HG02798 (cell line): Measurements from ENCODE around the gene GINS3.

Experiments used
- ATAC-seq: cut with Tn5 transposase; IDR thresholded peaks from one replicate; pipeline ENCODE4 v1.9.1; 2021; ENCODE audit warnings: mild to moderate bottlenecking; ENCODE audit not compliant: unreplicated experiment, poor library complexity

GINS3 gene

GRCh38 chr16:58392215-58393137, at the start of gene GINS3:
Gene GINS3, plus strand, starts transcription at chr16:58392471. Its CDS starts 131 bp downstream, at chr16:58392602.
- ATAC-seq = peak; percentile 96

DNA sequence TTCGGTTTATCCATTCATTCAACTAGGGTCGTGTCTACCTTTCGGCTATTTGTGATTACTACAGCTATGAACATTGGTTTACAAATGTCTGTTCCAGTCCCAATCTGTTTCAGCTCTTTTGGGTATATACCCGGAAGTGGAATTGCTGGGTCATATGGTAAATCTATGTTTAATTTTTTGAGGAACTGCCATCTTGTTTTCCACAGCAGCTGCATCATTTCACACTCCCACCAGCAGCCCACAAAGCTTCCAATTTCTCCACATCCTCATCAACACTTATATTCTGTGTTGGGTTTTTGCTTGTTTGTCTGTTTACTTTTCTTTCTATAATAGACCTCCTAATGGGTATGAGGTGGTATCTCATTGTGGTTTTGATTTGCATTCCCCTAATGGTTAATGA, 48.7 kb upstream of the GINS3 start:
- no peak for ATAC-seq

- no peak for ATAC-seq
Measured at GRCh38 chr16:58345574-58346354, 46.5 kb upstream of the GINS3 start.

GRCh38 chr16:58346831-58347371, 45.4 kb upstream of the GINS3 start:
- ATAC-seq = no peak

- no peak for ATAC-seq
Measured at GRCh38 chr16:58348986-58349385, 43.3 kb upstream of the GINS3 start.

- no peak for ATAC-seq
Measured at GRCh38 chr16:58352690-58353089, 39.6 kb upstream of the GINS3 start.

DNA sequence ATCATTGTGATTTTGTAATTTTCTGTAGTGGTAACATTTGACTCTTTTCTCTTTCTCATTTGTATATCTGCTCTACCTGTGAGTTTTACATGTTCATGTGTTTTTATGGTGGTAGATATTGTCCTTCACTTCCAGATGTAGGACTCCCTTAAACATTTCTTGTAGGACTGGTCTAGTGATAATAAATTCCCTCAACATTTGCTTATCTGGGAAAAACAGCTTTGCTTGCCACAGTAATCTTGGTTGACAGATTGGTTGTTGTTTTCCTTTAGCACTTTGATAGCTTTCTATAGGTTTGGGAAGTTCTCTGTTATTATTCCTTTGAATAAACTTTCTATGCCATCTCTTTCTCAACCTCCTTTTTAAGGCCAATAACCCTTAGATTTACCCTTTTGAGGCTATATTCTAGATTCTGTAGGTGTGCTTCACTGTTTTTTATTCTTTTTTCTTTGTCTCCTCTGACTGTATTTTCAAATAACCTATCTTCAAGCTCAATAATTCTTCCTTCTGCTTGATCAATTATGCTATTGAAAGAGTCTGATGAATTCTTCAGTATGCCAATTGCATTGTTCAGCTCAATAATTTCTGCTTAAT, 32.1 kb upstream of the GINS3 start:
- no peak for ATAC-seq

DNA sequence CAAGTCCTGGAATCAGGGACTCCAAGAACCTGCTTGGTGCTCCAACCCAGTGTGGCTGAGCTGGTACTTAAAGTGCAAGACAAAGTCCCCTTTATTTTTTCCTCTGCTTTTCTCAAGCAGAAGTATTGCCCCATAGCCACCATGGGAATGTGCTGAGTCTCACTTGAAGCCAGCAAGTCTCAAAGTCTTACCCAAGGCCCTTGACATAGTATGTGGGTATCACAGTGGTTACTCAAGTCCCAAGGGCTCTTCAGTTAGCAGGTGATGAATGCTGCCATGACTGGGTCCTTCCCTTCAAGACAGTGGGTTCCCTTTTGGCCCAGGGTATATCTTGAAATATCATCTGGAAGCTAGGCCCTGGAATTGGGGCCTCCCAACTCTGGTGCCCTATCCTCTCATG, 30.5 kb upstream of the GINS3 start:
- ATAC-seq = no peak

GRCh38 chr16:58363746-58364393, 28.4 kb upstream of the GINS3 start:
- ATAC-seq = no peak

DNA sequence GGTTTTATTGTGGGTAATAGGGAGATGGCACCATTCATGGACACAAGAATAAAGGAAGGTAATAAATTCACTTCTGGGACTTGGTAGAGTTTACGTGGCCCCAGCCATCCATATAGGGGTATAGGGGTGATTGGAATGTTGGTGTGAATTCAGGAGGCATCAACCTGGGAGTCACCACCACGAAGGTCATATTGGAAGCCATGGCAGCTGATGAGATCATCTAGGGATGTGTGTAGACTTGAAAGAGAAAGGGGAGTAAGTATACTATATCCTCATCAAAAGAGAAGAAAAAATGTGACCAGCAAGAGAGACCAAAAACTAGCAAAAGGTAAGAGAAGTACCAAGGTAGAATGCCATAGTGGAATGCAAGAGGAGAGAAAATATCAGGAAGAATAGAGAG, 26.6 kb upstream of the GINS3 start:
- no peak for ATAC-seq

DNA sequence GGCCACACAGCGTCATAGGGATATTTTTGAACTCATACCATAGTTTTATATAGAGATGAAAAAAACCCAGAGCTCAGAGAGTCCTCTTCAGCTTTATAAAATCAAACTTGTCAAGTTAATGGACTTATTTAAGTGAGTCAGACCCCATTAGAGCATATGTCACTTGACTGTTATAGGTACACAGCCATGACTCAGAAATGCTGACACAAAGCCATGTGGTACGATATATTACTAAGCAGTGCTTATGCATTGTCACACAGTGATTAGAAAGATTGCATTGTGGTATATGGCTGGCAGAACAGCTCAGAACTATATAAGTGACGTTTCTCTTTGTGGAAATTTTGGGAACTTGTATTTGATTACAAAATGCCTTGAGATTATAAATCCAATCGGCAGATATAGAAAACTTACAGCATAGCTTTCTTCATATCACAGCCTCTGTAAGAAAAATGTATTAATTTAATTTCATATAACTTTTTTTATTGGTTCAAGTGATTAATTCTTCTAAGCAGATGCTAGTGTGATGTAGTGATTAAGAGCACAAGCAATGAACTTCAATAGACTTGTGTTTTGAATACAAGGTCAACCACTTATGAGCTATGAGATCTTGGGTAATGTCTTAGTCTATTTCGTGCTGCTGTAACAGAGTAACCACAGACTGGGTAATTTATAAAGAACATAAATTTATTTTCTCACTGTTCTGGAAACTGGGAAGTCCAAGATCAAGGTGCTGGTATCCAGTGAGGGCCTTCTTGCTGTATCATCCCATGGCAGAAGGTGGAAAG, 25.8 kb upstream of the GINS3 start:
- ATAC-seq = no peak

GRCh38 chr16:58367252-58367651, 25.0 kb upstream of the GINS3 start:
- ATAC-seq = no peak

DNA sequence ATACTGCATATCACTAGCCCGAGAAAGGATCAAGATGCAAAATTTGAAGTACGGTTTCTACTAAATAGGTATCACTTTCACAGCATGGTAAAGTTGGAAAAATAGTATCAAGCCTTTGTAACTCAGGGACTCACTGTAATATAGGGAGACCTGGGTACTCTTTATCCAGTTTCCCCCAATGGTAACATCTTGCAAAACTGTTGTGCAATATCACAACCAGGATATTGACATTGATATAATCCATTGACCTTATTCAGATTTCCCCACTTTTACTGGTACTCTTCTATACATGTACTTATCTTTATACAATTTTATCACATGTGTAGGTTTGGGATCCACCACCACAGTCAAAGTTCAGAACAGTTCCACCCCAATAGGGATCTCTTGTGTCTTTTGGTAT, 20.4 kb upstream of the GINS3 start:
- ATAC-seq = no peak

DNA sequence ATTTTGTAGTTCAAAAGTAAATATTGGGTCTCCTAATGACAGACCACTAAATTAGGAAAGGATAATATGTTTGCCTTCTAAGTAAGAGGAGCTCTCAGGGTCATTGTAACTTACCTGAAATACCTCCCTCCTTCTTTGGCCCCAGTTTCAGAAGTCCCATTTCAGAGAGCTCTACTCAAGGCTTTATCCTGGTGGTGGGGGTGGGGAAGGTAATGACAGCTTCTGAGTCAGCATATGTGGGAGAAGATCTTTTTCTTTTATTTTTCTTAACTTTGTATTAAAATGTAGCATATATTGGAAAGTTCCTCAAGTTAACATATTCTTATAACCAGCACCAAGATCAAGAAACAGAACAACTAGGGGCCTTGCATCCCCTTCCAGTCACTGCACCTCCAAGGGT, 16.9 kb upstream of the GINS3 start:
- ATAC-seq = no peak

- ATAC-seq = no peak
Measured at GRCh38 chr16:58377932-58378331, 14.3 kb upstream of the GINS3 start.

- ATAC-seq = no peak
Measured at GRCh38 chr16:58378401-58378800, 13.9 kb upstream of the GINS3 start.

DNA sequence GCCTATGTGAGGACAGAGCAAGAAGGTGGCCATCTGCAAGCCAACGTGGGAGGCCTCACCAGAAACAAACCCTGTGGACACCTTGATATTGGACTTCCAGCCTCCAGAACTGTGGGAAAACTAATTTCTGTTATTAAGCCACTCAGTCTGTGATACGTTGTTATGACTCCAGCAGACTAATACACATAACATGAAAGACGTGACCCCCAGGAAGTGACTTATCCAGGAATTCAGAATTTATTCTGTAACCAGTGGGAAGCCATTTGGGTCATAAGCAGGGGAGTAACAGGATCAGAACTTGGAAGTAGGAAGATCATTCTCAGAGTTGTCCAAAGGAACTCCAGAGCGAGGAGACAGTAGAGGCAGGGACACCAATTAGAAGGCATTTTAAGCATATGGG, 12.5 kb upstream of the GINS3 start:
- no peak for ATAC-seq

DNA sequence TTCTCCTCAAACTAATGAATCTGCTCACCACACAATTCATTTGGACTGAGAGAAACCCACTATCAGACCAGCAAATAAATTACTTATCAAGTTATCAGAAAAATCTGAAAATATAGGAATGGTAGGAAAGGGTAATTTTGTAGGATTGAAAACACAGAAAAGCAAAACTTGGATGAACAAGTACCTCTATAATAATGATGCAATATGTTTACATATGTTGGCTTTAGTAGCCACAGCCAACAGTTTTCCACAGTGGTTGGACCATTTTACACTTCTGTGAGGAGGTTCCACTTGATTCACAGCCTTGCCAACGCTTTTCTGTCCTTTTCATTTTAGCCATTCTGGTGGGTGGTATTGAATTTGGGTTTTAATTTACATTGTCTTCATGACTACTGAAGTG, 10.6 kb upstream of the GINS3 start:
- no peak for ATAC-seq

DNA sequence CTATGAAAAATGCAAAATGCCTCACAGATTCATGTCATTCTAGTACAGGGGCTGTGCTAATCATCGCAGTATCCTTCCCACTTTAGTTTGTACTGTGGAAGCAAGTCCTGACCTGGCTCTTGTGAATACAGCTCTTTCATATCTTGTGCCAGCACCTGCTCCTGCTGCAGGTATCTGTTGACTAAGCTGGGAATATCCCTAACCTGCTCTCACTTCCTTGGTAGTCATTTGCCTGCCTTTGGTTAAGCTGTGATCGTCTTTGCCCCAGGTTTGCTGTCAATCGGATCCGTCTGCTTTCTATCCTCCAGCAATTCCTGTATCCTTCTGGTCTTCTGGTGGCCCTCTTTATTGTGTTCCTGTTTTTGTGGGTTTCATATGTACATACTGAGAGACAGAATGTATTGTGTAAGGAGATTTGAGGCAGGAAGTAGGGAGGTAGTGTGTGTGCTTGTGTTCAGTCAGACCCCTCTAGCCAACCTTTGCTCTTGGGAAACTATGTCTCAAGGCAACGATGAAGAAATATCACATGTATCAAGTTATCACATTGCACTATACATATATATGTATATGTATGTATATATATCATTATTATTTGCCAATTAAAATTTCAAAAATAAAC, 7.7 kb upstream of the GINS3 start:
- ATAC-seq = no peak
